ENCODE measurements around the gene NPAP1.

GRCh38 chr15:24675332-24676144 lies at the start of gene NPAP1:
- TF ChIP-seq, protein P1, sequence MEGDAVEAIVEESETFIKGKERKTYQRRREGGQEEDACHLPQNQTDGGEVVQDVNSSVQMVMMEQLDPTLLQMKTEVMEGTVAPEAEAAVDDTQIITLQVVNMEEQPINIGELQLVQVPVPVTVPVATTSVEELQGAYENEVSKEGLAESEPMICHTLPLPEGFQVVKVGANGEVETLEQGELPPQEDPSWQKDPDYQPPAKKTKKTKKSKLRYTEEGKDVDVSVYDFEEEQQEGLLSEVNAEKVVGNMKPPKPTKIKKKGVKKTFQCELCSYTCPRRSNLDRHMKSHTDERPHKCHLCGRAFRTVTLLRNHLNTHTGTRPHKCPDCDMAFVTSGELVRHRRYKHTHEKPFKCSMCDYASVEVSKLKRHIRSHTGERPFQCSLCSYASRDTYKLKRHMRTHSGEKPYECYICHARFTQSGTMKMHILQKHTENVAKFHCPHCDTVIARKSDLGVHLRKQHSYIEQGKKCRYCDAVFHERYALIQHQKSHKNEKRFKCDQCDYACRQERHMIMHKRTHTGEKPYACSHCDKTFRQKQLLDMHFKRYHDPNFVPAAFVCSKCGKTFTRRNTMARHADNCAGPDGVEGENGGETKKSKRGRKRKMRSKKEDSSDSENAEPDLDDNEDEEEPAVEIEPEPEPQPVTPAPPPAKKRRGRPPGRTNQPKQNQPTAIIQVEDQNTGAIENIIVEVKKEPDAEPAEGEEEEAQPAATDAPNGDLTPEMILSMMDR (IDR thresholded peaks at IDR 0.05; ENCODE audit: low read length): no peak
- no peak for TF ChIP-seq EZH2phosphoT487 (IDR thresholded peaks at IDR 0.05; ENCODE audit: low read length)

All from MM.1S (cell line).